GM10847 (cell line): ENCODE results near the gene SRR.

Source experiments
- POLR2A ChIP-seq: IDR thresholded peaks from 2 replicates; pipeline ENCODE4 v1.6.1; 2011; ENCODE audit not compliant: insufficient read length; ENCODE audit errors: extremely low read depth

Gene SRR

DNA sequence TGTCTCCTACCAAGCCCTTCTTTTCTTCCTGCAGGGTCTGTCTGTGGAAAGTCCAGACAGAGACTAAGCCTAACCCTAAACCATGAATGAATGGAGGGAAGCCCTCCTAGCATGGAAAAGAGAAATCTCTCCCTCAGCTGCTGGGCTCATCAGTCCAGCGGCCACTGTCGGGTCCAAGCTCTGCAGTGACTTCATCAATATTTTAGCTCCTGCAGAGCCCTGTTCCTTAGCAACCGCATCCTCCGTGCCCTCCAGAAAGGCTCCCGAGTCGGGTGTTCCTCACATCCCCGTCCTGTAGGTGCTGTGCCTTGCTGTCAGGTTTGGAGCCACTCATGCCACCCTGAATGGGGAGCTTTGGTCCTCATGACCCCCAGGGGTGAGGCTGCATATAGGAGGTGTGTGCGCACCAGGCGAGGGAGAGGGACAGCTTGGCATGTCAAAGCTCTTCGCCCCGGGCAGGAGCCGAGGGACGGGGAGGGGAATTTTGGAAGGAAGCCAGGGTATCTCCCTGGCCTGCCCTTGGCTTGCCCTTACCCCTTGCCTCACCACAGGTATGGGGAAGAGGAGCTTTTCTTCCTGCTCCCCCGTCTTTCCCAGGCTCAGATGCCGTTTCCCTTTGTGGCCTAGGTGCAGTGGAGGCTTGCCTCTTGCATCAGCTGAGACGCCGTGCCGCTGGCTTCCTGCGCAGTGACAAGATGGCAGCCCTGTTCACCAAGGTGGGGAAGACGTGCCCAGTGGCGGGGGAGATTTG, 57.4 kb downstream of the SRR start:
- TF ChIP-seq POLR2A, result no peak

DNA sequence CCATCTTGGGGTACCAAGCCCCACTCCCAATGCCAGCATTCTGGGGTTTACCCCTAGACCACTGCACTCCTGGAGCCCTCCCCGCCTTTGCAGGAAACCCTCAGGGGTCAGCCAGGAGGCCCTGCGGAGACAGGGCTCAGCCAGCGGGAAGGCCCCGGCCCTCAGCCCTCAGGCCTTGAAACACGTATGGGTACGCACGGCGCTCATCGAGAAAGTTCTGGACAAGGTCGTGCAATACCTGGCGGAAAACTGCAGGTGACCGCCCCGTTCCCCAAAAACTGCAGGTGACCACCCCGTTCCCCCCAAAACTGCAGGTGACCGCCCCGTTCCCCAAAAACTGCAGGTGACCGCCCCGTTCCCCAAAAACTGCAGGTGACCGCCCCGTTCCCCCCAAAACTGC, 58.3 kb downstream of the SRR start:
- no peak for TF ChIP-seq POLR2A

DNA sequence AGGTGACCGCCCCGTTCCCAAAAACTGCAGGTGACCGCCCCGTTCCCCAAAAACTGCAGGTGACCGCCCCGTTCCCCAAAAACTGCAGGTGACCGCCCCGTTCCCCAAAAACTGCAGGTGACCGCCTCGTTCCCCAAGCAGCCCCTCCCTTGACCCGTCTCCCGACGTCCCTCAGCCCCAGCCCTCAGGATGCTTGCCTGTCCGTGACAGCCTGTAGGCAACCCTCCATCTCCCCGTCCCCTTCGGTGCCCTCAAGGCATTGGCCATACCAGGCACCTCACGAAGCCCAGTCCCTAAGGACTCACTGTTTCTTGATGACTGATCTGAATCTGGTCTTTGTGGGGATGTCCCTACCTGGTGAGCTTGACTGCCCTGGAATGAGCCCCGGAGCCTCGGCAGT, 58.7 kb downstream of the SRR start:
- TF ChIP-seq POLR2A, result no peak

DNA sequence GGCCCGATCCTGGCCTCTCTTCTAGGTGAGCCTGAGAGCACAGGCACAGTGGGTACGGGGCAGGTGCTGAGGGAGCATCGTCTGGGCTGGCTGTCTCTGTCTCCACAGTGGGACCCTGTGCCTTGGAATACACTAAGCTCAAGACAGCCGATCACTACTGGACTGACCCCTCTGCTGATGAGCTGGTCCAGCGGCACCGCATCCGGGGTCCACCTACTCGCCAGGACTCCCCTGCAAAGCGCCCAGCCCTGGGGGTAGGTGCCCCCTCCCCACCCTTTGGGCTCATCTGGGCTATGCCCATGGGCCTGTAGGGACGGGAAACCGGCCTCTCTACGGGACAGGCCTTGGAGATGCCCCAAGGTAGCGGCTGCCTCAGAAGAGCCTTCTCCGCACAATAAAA, 59.1 kb downstream of the SRR start:
- no peak for TF ChIP-seq POLR2A

DNA sequence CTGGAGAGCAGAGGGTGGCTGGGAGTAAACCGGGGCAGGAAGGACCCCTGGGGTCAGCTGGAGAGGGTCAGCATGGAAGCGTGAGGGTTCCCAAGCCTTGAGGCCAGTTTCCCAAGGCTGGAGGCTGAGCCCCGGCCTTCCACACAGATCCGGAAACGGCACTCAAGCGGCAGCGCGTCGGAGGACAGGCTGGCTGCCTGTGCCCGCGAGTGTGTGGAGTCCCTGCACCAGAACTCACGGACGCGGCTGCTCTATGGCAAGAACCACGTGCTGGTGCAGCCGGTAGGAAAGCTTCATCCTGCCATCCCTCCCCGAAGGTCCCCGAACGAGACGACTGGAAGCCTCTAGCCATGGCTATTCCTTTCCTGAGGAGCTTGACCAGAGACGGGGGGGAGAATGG, 59.6 kb downstream of the SRR start:
- no peak for TF ChIP-seq POLR2A

DNA sequence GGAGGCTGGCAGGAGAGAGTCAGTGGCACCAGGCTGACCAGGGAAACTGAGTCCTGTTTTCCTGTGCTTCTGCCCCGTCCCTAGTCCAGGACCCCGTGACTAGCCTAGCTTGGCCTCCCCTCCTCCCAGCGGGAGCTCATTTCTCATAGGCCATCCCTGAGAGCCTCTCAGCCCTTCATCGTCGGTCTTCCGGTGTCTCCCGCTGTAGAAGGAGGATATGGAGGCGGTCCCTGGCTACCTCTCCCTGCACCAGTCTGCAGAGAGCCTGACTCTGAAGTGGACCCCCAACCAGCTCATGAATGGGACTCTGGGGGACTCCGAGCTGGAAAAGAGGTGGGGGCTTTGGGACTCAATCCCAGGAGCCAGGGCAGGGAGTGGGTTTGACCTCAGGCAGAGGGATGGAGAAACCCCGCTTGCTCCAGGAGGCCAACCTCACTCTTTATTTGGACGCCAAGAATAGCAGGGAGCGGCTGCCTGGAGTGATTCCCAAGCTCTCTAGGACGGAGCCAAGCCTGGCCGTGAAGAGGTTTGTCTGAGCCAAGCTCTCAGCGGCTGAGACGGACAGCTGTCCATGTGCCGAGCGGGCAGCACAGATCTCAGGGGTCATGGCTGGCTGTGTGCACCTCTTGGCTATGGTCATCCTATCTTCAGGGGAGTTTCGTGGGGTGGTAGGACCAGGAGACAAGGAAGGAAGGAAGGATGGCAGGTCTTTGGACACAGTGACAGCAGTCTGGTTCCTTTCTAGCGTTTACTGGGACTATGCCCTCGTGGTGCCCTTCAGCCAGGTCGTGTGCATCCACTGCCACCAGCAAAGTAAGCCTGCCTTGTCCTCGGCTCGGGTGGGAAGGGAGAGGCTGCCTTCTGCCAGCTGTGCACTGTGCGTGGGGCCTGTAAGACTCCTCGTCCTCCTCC, 60.4 kb downstream of the SRR start:
- no peak for TF ChIP-seq POLR2A

DNA sequence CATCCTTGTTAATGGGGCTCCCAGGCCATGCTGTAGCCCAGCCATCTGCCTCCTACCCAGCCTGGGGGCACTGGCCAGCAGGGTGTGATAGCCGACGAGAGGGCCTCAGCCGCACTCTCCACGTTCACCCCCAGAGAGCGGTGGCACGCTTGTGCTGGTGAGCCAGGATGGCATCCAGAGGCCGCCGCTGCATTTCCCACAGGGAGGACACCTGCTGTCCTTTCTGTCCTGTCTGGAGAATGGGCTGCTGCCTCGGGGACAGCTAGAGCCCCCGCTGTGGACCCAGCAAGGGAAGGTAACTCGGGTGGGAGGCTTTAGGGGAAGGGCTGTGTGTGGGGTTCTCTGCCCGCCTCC, 61.0 kb downstream of the SRR start:
- TF ChIP-seq POLR2A, result no peak

DNA sequence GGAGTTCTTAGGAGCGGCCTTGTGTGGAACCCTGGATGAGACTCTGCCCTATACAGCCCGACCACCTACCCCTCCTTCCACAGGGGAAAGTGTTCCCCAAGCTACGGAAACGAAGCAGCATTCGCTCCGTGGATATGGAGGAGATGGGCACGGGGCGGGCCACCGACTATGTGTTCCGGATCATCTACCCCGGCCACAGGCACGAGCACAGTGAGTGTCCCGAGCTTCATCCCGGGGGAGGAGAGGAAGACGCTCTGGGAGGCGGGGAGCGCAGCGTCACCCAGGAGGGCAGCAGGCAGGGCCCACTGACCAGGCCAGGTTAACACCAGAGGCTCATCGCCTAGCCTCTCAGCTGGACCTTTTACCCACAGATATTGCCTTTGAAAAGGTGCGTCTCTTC, 61.4 kb downstream of the SRR start:
- TF ChIP-seq POLR2A, result no peak

DNA sequence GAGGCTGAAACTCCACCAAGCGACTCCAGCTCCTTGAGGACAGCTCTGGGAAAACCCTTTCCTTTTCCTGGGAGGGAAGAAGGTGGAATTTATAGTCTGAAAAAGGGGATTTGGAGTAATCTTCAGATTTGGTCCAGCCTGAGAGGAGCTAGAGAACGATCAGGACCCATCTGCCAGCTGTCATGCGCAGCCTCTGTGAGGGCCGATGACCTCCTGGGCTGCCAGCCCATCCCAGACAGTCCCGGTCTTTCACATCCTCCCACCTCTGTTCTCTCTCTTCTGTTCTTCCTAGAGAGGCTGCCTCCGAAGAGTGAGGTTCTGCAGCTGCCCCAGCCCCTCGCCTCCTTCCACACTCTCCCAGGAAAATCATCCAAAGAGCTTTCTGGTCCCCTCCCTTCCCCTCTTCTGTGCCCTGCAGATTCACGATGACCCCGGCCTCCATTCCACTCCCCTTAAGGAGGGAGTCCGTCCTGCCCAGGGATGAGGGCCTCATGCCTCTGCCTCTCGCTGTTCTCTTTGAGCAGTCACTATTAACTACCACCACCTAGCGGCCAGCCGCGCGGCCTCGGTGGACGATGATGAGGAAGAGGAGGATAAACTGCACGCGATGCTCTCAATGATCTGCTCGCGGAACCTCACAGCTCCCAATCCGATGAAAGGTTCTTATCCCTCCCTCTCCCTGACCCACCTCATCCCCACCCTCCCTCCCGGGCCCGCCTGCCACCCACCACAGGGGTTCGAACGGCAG, 63.2 kb downstream of the SRR start:
- no peak for TF ChIP-seq POLR2A

DNA sequence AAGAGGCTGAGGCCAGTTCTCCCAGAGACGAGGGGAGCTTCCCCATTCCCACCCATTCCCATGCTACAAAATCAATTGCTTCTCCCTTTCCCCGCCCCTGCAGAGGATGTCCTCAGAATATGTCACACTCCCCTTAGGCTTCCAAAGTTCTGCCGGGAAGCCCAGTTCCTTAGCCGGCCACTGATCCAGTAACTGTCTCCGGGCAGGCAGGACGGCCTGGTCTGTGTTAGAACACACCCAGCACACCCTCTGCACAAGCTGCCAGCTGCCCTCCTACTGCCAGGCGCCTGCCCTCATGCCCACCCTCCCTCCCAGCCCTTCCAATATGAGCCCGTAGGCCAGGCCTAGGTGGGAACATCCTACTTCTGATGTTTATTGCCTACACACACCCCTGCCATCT, 64.6 kb downstream of the SRR start:
- no peak for TF ChIP-seq POLR2A

DNA sequence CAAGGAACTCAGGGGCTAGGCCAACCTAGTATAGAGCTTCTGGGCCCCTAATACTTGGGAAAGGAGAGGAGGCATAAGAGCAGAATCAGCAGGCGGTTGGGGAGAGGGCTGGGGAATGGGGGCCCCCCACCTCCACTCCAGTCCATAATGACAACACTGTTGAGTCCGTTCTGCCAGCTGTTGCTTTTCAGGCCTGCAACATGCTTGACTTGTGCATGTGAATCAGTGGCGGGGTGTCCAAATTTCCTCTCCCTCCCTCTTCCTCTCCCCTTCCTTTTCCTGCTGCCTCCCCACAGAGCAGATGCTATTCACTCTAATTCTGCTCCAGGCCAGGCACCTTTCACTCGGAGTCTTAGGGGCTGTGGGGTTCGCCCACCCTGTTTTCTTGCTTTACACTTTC, 65.3 kb downstream of the SRR start:
- TF ChIP-seq POLR2A, result no peak

DNA sequence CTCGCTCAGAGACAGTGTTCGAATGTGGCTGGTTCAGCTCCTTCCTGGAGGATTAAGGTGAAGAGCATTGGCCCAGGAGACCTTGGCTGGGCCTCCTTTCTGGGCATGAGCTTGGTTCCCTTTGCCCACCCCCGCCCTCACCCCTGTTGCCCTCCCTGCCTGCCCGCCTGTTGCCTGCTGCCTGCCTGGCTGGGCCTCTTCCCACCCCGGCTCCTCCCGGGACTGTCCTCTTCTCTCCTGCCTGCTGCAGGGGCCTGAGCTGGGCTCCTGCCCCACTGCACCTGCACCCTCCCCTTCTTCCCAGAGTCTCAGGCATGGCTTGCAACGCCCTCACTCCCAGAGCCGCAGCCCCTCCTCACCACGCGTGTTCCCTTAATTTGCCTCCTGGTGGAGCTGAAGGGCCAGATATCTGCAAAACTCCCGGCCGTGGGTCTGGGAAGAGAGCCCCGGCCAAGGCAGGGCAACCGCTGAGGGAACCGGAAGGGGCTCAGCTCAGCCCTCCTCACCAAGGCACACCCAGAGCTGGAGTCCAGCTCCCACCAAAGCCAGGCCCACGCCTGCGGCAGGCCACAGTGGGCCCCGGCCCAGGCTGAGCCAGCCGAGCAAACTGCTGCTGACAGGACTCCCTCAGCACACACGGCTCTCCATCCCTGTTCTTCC, 65.9 kb downstream of the SRR start:
- no peak for TF ChIP-seq POLR2A

DNA sequence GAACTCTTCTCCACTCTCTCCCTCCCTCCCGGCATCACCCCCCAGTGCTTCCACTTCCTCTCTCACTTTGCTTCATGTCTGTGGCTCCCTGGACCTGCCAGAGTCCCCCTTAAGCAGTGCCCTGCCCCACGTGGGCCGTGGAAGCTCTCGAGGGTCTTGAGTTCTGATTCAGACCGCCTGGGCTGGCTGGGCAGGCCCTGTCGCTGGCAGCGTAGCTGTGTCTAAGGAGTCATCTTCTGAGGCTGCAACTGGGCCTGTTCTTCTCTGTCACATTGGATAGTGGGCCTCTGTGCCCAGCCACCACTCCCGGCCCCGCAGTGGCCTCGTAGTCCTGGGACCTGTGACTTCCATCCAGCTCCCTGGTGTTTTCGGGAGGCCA, 66.5 kb downstream of the SRR start:
- TF ChIP-seq POLR2A, result no peak

DNA sequence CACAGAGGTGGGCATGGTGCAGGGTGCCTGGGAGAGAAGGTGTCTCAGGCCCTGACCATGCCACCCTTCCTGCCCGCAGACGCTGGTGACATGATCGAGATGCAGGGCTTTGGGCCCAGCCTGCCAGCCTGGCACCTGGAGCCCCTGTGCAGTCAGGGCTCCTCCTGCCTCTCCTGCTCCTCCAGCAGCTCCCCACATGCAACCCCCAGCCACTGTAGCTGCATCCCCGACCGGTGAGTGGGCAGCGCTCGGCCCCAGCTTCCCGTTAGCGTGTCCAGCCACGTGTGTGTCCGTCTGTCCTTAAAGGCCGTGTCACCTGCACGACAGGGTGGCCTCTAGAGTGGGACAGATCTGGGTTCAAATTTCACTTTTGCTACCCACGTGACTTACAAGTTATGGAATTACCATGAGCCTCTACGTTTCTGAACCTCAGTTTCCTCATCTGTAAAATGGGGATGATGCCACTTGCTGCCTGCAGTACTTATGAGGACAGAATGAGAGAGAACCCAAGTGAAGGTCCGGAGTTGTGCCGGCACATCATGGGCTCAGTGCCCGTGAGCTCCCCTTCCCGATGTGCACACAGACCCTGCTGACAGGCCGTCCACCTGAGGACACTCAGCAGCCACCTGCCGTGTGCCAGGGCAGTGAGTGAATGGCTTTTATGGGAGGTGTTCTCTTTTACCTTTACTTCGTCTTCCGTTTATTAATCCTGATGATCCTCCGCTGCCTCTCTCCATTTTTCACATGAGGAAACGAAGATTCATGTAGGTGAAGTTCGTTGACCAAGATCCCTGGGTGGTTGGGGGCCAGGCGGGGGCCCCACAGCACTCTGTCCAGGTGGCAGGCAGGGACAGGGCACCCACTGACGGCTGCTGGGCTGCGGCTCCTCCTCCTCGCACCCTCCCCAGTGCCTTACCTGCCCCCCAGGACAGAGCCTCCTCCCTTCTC, 67.7 kb downstream of the SRR start:
- no peak for TF ChIP-seq POLR2A
